BLaER1 treated with 17β-estradiol and CSF1 and Interleukin-3, amounts not matched to agents 10 nM and 100 nM (cell line): ENCODE results near the gene CCDC81.
"Not testable (repeated sequence)": the region's sequence is repeated elsewhere in the genome, so short reads cannot be mapped to it uniquely, and the experiment has no call there.

Experiments
- H3K27ac ChIP-seq, 11 experiments: shearing (Covaris generic); formaldehyde crosslinking; 2 replicates each; pipeline ENCODE4 v1.8.1; 2022
- H3K27me3 ChIP-seq, 11 experiments: shearing (Covaris generic); formaldehyde crosslinking; 2 replicates each; pipeline ENCODE4 v1.8.1; 2022
- H3K36me3 ChIP-seq, 11 experiments: shearing (Covaris generic); formaldehyde crosslinking; 2 replicates each; pipeline ENCODE4 v1.8.1; 2022
- H3K4me1 ChIP-seq, 10 experiments: shearing (Covaris generic); formaldehyde crosslinking; 2 replicates each; pipeline ENCODE4 v1.8.1; 2022
- H3K4me2 ChIP-seq, 11 experiments: shearing (Covaris generic); formaldehyde crosslinking; 2 replicates each; pipeline ENCODE4 v1.8.1; 2022
- H3K4me3 ChIP-seq, 10 experiments: shearing (Covaris generic); formaldehyde crosslinking; 2 replicates each; pipeline ENCODE4 v1.8.1; 2022
- H3K9ac ChIP-seq, 11 experiments: shearing (Covaris generic); formaldehyde crosslinking; 2 replicates each; pipeline ENCODE4 v1.8.1; 2022
- H3K9me3 ChIP-seq, 11 experiments: shearing (Covaris generic); formaldehyde crosslinking; replicated peaks in 1 of 11; 2 replicates each; pipeline ENCODE4 v1.8.1; 2022
- H4K20me1 ChIP-seq, 11 experiments: shearing (Covaris generic); formaldehyde crosslinking; 2 replicates each; pipeline ENCODE4 v1.8.1; 2022
- Cebpa-rat ChIP-seq, 11 experiments: shearing (Covaris generic); IDR thresholded peaks; 2 replicates each; pipeline ENCODE4 v1.8.1; 2022

CCDC81 gene

DNA sequence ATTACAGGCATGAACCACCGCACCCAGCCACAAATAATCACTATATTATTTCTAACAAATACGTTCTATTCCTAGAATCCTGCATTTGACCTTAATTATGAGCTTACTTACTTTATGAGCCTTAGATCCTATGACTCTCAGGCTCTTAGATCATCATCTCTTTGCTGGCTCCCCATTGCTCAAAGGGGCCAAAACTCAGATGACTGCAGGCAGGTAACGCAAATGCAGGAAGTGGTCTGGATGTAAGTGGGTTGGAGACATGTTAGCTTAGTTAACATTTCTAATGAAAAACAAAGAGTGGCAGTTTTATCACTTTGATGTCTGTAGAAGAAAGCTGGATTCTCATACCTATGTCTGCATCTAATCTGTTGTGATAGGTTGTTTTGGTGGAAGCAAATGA lies 23.4 kb downstream of the CCDC81 start:
- no peak overlapping the region for H3K27ac ChIP-seq
- no peak for TF ChIP-seq Cebpa-rat (IDR thresholded peaks at IDR 0.05)

DNA sequence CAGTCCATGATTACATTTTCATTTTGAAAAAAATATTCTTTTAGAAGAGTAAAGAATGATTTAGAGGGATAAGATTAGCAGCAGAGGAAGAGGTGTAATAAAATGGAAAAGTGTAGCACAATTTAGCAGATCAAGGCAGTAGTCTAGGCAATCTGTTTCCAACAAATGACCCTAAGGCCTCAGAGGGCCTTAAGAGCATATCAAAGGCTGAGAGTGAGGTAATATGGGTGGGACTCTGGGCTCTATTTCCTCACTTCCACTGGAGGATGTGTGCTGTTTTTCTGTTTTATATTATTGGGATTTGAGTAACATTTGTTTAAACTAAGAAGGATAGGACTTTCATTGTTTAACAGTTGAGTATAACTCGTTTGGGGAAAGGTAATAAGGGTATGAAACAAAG lies 28.8 kb downstream of the CCDC81 start:
- H3K9me3 ChIP-seq = no peaks in the 10 kb centered on the region
- H4K20me1 ChIP-seq = no peaks in the 10 kb centered on the region
- no peak overlapping the region for H3K4me2 ChIP-seq
- H3K4me3 ChIP-seq = no peak overlapping the region
- H3K36me3 ChIP-seq = no peaks in the 10 kb centered on the region
- 0 out of 20 replicates have a peak, but pooled peaks cover 0 to 5% (median 0%) of the 10 kb centered on the region in 10 experiments for H3K4me1 ChIP-seq
- no peak overlapping the region for H3K27ac ChIP-seq
- no peaks in the 10 kb centered on the region for H3K27me3 ChIP-seq
- TF ChIP-seq Cebpa-rat (IDR thresholded peaks at IDR 0.05) = no peak
- no peak overlapping the region for H3K9ac ChIP-seq

More for the DNA sequence above, 23.4 kb downstream of the CCDC81 start:
- H3K4me3 ChIP-seq = no peak overlapping the region
- H3K27me3 ChIP-seq = no peaks in the 10 kb centered on the region
- no peaks in the 10 kb centered on the region for H3K4me1 ChIP-seq
- H3K4me2 ChIP-seq = no peak overlapping the region
- H3K36me3 ChIP-seq = no peaks in the 10 kb centered on the region
- no peaks in the 10 kb centered on the region for H3K9me3 ChIP-seq
- no peak overlapping the region for H3K9ac ChIP-seq
- no peaks in the 10 kb centered on the region for H4K20me1 ChIP-seq

DNA sequence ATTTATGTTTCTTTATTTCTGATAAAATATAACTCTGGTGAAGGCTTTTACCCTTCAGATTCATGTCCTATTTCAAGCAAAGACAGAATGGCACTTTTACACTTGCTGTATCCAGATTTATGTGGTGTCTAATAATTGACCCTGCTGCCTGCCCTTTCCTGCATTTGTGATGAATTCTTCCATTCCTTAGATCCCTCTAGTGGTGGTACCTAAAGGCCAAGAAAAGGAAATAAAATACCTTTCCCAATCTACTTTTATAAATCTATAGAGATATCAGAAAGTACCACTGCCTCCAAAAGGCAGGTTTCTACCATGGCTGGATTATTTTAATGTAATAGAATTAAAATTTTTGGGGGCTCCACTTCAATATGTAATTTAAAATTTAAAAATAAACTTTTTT lies 34.2 kb downstream of the CCDC81 start:
- no peak overlapping the region for H3K9ac ChIP-seq
- peaks cover 0 to 7% (median 0%) of the 10 kb centered on the region in 11 experiments; a peak in 1 of 22 replicates for H3K9me3 ChIP-seq
- H4K20me1 ChIP-seq = no peaks in the 10 kb centered on the region
- 0 out of 20 replicates have a peak, but pooled peaks cover 0 to under 1% (median 0%) of the 10 kb centered on the region in 10 experiments for H3K4me1 ChIP-seq
- H3K36me3 ChIP-seq = no peaks in the 10 kb centered on the region
- no peaks in the 10 kb centered on the region for H3K27me3 ChIP-seq
- no peak overlapping the region for H3K27ac ChIP-seq
- TF ChIP-seq Cebpa-rat (IDR thresholded peaks at IDR 0.05) = no peak
- H3K4me3 ChIP-seq = no peak overlapping the region
- H3K4me2 ChIP-seq = no peak overlapping the region

DNA sequence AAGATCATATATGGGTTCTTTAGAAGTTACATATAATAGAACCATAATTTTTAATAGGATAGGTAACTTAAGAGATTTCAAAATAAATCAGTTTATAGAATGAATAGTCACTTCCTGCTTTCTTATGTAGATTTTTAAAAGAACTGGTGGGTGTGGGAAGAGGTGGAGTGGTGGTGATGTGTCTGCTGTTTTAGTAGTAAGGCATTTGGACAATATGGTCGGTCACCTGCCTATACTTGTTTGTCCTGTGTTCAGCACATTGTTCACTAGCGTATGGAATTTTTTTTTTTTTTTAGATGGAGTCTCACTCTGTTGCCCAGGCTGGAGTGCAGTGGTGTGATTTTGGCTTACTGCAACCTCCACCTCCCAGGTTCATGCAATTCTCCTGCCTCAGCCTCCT lies 39.3 kb downstream of the CCDC81 start:
- Histone ChIP-seq H3K27me3 (no peaks in the 10 kb centered on the region), H3K4me3 (no peak overlapping the region), H3K4me1 (peaks cover 5 to 46% (median 8%) of the 10 kb centered on the region in 10 experiments; a peak in 17 of 20 replicates), H3K4me2 (no peak overlapping the region), H3K36me3 (no peaks in the 10 kb centered on the region), H4K20me1 (no peaks in the 10 kb centered on the region), H3K9me3 (peaks cover 0 to 7% (median 0%) of the 10 kb centered on the region in 11 experiments; a peak in 1 of 22 replicates), H3K9ac (no peak overlapping the region), H3K27ac (no peak overlapping the region)
- TF ChIP-seq Cebpa-rat (IDR thresholded peaks at IDR 0.05) = no peak

DNA sequence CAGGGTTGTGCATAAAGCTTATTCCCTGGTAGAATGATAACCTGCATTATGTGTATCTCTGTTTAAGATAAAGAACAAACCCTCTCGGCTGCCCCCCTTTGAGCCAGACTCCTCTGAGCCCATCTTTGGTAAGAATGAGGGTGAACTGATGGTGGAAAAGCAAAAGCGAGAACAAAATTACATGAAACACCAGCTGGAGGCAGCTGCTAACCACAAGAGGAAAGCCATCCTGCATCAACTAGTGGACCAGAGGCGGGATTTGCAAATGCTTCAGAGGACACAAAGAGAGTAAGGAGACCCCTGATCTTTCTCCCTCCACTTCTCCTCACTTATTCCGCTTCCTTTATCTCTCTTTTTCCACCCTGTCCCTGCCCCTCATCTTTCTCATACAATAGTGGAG lies 40.3 kb downstream of the CCDC81 start:
- Histone ChIP-seq H3K27ac (no peak overlapping the region), H3K27me3 (no peaks in the 10 kb centered on the region), H3K9me3 (peaks cover 0 to 7% (median 0%) of the 10 kb centered on the region in 11 experiments; a peak in 1 of 22 replicates), H3K9ac (no peak overlapping the region), H4K20me1 (no peaks in the 10 kb centered on the region), H3K36me3 (no peaks in the 10 kb centered on the region), H3K4me2 (peak overlapping the region in 7 of 11 experiments; percentile 1 to 87 (median 42); a peak in 11 of 22 replicates), H3K4me1 (peaks cover 5 to 48% (median 8%) of the 10 kb centered on the region in 10 experiments; a peak in 17 of 20 replicates), H3K4me3 (no peak overlapping the region)
- TF ChIP-seq Cebpa-rat (IDR thresholded peaks at IDR 0.05) = no peak

DNA sequence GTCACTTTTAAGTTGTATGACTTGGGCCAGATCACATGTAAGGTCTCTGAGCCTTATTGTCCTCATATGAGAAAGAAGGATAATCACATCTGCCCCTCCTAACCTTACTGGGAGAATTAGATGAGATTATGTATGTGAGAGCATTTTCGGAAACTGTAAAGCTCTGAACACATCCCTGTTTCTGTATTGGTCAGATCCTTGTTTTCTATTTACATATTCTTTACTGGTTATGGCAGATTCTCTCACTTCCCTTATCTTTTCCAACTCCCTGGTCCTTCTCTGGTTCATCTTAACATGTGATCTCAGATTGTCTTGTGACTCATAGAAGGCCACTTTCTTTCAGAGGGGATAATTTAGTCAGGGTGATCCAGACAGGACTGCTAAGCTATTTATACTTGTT lies 41.8 kb downstream of the CCDC81 start:
- Histone ChIP-seq H3K9ac (peak overlapping the region in 3 of 11 experiments; percentile 40 to 69 (median 68); a peak in 4 of 22 replicates), H4K20me1 (no peaks in the 10 kb centered on the region), H3K36me3 (no peaks in the 10 kb centered on the region), H3K4me2 (peak overlapping the region in 4 of 11 experiments; percentile 44 to 87 (median 68); a peak in 8 of 22 replicates), H3K27ac (peak overlapping the region in 5 of 11 experiments; percentile 39 to 90 (median 69); a peak in 8 of 22 replicates), H3K4me1 (peaks cover 9 to 52% (median 14%) of the 10 kb centered on the region in 10 experiments), H3K27me3 (peaks cover 0 to 4% (median 1%) of the 10 kb centered on the region in 11 experiments; a peak in 6 of 22 replicates), H3K4me3 (no peak overlapping the region), H3K9me3 (peaks cover 0 to 7% (median 0%) of the 10 kb centered on the region in 11 experiments; a peak in 2 of 22 replicates)
- no peak for TF ChIP-seq Cebpa-rat (IDR thresholded peaks at IDR 0.05)

DNA sequence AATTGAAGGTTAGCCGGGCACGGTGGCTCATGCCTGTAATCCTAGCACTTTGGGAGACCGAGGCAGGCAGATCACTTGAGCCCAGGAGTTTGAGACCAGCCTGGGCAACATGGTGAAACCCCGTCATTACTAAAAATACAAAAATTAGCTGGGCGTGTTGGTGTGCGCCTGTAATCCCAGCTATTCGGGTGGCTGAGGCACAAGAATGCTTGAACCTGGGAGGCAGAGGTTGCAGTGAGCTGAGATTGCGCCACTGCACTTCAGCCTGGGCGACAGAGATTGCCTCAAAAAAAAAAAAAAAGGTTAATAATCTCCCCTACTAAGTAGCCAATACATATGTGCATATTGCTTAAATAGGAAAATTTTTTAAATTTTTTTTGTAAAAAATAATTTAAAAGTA lies 42.3 kb downstream of the CCDC81 start:
- H4K20me1 ChIP-seq, H3K4me3 ChIP-seq, H3K36me3 ChIP-seq, H3K9me3 ChIP-seq, H3K27me3 ChIP-seq: not testable (repeated sequence)
- Histone ChIP-seq H3K27ac (peak overlapping the region in 4 of 11 experiments; percentile 57 to 90 (median 76); a peak in 7 of 22 replicates), H3K4me2 (peak overlapping the region in 4 of 11 experiments; percentile 44 to 87 (median 68); a peak in 8 of 22 replicates), H3K9ac (peak overlapping the region in 3 of 11 experiments; percentile 40 to 69 (median 68); a peak in 4 of 22 replicates), H3K4me1 (peaks cover 13 to 57% (median 19%) of the 10 kb centered on the region in 10 experiments)

DNA sequence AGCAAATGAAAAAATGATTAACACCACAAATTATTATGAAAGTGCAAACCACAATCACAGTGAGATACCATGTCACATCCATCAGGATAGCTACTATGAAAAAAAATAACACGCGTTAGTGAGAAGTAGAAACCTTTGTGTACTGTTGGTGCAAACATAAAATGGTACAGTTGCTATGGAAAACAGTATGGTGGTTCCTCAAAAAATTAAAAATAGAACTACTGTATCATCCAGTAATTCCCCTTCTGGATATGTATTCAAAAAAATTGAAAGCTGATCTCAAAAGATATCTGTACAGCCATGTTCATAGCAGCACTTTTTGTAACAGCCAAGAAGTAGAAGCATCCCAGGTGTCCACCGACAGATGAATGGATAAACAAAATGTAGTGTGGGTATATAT lies 43.4 kb downstream of the CCDC81 start:
- Histone ChIP-seq H3K27me3 (peaks cover 11 to 21% (median 16%) of the 10 kb centered on the region in 11 experiments), H3K36me3 (no peaks in the 10 kb centered on the region), H3K4me3 (no peak overlapping the region), H3K4me2 (peak overlapping the region in 2 of 11 experiments; percentile 66 to 77; a peak in 5 of 22 replicates), H3K4me1 (peaks cover 25 to 69% (median 30%) of the 10 kb centered on the region in 10 experiments), H3K9me3 (peaks cover 0 to 5% (median 0%) of the 10 kb centered on the region in 11 experiments; a peak in 1 of 22 replicates), H4K20me1 (no peaks in the 10 kb centered on the region), H3K9ac (peak overlapping the region in 1 of 11 experiments; percentile 26; a peak in 2 of 22 replicates), H3K27ac (peak overlapping the region in 3 of 11 experiments; percentile 60 to 75 (median 63); a peak in 6 of 22 replicates)
- TF ChIP-seq Cebpa-rat (IDR thresholded peaks at IDR 0.05) = no peak

DNA sequence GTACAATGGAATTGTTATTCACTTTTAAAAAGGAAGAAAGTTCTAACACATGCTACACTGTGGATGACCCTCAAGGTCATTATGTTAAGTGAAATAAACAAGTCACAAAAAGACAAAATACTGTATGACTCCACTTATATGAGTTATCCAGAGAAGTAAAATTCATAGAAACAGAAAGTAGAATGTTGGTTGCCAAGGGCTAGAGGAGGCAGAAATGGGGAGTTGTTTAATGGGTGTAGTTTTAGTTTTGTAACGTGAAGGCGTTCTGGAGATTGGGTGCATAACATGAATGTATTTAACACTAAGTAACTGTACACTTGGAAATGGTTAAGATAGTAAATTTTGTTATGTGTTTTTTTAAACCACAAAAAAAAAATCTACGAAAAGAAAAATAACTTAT lies 43.8 kb downstream of the CCDC81 start:
- Histone ChIP-seq H3K27me3 (peaks cover 15 to 25% (median 20%) of the 10 kb centered on the region in 11 experiments), H3K36me3 (no peaks in the 10 kb centered on the region), H3K27ac (peak overlapping the region in 3 of 11 experiments; percentile 49 to 75 (median 60); a peak in 4 of 22 replicates), H3K4me2 (peak overlapping the region in 2 of 11 experiments; percentile 66 to 77; a peak in 4 of 22 replicates), H3K9me3 (peaks cover 0 to 5% (median 0%) of the 10 kb centered on the region in 11 experiments; a peak in 1 of 22 replicates), H3K4me3 (no peak overlapping the region), H3K9ac (no peak overlapping the region; a peak in 1 of 22 replicates), H3K4me1 (peaks cover 29 to 73% (median 34%) of the 10 kb centered on the region in 10 experiments), H4K20me1 (no peaks in the 10 kb centered on the region)
- TF ChIP-seq Cebpa-rat (IDR thresholded peaks at IDR 0.05) = no peak
